ENCODE results near the gene REM1. TPM values are rescaled to one million over a fixed set of nuclear protein-coding genes. Genes with fewer than 3 reads are reported as not detected.

Gene REM1, protein sequence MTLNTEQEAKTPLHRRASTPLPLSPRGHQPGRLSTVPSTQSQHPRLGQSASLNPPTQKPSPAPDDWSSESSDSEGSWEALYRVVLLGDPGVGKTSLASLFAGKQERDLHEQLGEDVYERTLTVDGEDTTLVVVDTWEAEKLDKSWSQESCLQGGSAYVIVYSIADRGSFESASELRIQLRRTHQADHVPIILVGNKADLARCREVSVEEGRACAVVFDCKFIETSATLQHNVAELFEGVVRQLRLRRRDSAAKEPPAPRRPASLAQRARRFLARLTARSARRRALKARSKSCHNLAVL
- total RNA-seq (2014; rRNA removed; shearing (Covaris generic)) (0.28 TPM in 1 of 2 replicates, not detected in the other), polyA plus RNA-seq (2016; fragmentation: Nextera tagmentation; extraction: Ambion mirVana) (not detected in 2 replicates)
- long read RNA-seq, result 0 reads

- Histone ChIP-seq H3K4me1 (ENCODE audit: insufficient read depth) (peaks cover 12% of the 10 kb centered on the region), H3F3A (replicated peaks; ENCODE audit: low read depth) (0 out of 2 replicates have a peak, but pooled peaks cover 7% of the 10 kb centered on the region), H4K20me1 (replicated peaks; ENCODE audit: insufficient read depth) (no peaks in the 10 kb centered on the region), H2AFZ (peak within 1 kb of the TSS; percentile 99), H3K79me2 (replicated peaks; ENCODE audit: insufficient read depth) (no peaks in the 10 kb centered on the region), H3K27ac (ENCODE audit: low read depth) (no peak within 1 kb of the TSS), H3K9me2 (ENCODE audit: insufficient read depth) (no peaks in the 10 kb centered on the region), H3K36me3 (ENCODE audit: insufficient read depth) (no peaks in the 10 kb centered on the region), H3K4me3 (peak within 1 kb of the TSS; percentile 76), H3K27me3 (ENCODE audit: insufficient read depth) (peaks cover 70% of the 10 kb centered on the region), H3K4me2 (peak within 1 kb of the TSS; percentile 100)
- H3K36me3 Mint-ChIP-seq (ENCODE audit: low read depth), result peaks cover 25% of the 10 kb centered on the region
- peaks cover 44% of the 10 kb centered on the region for H3K27me3 Mint-ChIP-seq (ENCODE audit: insufficient read depth, low read depth, poor library complexity)
- H3K4me3 Mint-ChIP-seq, result peak within 1 kb of the TSS; percentile 70
- H3K27ac Mint-ChIP-seq, result no peak within 1 kb of the TSS
- H3K4me1 Mint-ChIP-seq, result no peaks in the 10 kb centered on the region; the same call in 1 of the 3 replicates
- peak; percentile 96 for ATAC-seq
- DNase-seq (ENCODE audit: low spot score), result peak; percentile 89
- TF ChIP-seq POLR2AphosphoS5 (IDR thresholded peaks at IDR 0.05; ENCODE audit: low read depth) (no peak), ZNF462 (CRISPR knock-in tag; IDR thresholded peaks at IDR 0.05) (no peak), NANOG (IDR thresholded peaks at IDR 0.05; ENCODE audit: borderline replicate concordance) (no peak), STAT1 (IDR thresholded peaks at IDR 0.05; ENCODE audit: unreplicated experiment) (no peak), CREB1 (CRISPR knock-in tag; IDR thresholded peaks at IDR 0.05; ENCODE audit: low read depth) (no peak), ETS1 (IDR thresholded peaks at IDR 0.05) (no peak), ZNF114 (CRISPR knock-in tag; IDR thresholded peaks at IDR 0.05) (no peak)
- peaks cover 70% of the 10 kb centered on the region for H3K9me3 Mint-ChIP-seq
Measured at GRCh38 chr20:31474758-31475427, at the start of gene REM1, which contains the start of gene DEFB124. Gene REM1 (plus strand): TSS chr20:31475288. CDS start chr20:31476446, 1,158 bp downstream. Gene DEFB124 (minus strand): TSS chr20:31475127. CDS start chr20:31473013, 2,114 bp downstream.

Measured in GM23338 (cell line).